GM18867 (cell line): ENCODE measurements around the gene REX1BD.
"Not testable (repeated sequence)": the region's sequence is repeated elsewhere in the genome, so short reads cannot be mapped to it uniquely, and the experiment has no call there.

Experiments
- ATAC-seq: cut with Tn5 transposase; IDR thresholded peaks from one replicate; pipeline ENCODE4 v1.9.1; 2021; ENCODE audit warnings: mild to moderate bottlenecking, moderate library complexity; ENCODE audit not compliant: unreplicated experiment

Gene REX1BD

DNA sequence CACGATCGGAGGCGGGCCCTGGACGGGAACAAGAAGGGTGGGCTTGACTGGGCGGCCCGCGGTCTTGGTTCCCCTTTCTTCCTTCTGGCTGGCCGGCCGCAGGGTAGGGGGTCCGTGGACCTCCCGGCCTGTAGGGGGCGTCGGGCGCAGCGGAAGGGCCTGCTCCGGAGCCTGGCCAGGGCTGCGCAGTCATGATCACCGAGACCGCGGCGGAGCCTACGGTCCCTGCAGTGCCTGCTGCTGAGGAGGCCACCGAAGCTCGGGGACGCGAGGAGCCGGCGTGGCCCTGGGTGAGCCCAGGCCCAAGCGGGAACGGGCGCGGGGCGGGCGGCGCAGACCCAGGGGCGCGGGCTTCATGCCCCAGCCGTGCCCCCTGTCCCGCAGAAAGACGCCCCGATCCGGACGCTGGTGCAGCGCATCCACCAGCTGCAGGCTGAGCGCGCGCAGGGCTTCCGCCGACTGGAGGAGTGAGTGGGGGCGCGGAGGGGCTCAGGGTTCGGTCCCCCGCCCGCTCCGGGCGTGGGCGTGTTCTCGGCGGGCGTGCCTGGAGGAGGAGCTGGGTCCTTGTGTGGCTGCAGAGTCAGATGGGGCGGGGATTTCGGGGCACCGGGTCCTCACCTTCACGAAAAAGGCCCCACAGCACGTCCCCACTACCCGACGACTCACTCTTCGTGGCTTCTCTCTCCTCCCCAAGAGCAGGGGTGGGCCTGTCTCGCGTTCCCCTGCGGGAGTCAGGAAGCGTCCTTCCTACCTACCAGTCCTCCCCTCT lies at the start of gene REX1BD:
REX1BD (plus strand) TSS at position 188 of the 769 bp plus-strand sequence; CDS start at position 192, 4 bp downstream.
- peak; percentile 81 for ATAC-seq

DNA sequence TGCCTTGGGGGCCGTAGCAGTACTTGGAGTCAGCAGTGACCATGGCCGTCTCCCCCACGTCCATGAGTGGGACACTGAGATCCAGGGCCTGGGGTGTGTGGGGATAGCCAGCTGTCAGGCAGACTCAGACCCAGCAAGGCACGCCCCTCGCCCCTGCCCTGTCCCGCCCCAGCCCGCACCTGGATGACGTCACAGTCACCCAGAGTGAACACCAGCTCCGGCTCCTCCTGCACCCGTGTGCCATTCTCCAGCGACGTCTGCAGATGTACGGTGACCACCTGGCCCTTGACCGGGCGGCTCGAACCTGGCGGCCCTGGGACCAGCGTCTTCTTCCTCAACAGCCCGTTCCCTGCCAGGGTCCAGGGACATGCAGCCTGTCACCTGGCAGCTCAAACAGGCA lies 49.2 kb upstream of the REX1BD start:
- ATAC-seq = no peak

DNA sequence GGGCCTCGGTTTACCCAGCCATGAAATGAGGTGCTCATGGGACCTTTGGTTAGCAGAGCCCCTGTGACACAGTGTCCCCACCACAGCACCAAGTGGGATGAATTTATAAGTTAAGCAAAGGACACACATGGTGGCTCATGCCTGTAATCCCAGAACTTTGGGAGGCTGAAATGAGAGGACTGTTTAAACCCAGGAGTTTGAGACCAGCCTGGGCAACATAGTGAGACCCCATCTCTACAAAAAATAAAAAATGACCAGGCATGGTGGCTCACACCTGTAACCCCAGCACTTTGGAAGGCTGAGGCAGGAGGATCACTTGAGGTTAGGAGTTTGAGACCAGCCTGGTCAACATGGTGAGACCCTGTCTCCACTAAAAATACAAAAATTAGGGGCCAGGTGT lies 48.4 kb upstream of the REX1BD start:
- ATAC-seq = not testable (repeated sequence)

DNA sequence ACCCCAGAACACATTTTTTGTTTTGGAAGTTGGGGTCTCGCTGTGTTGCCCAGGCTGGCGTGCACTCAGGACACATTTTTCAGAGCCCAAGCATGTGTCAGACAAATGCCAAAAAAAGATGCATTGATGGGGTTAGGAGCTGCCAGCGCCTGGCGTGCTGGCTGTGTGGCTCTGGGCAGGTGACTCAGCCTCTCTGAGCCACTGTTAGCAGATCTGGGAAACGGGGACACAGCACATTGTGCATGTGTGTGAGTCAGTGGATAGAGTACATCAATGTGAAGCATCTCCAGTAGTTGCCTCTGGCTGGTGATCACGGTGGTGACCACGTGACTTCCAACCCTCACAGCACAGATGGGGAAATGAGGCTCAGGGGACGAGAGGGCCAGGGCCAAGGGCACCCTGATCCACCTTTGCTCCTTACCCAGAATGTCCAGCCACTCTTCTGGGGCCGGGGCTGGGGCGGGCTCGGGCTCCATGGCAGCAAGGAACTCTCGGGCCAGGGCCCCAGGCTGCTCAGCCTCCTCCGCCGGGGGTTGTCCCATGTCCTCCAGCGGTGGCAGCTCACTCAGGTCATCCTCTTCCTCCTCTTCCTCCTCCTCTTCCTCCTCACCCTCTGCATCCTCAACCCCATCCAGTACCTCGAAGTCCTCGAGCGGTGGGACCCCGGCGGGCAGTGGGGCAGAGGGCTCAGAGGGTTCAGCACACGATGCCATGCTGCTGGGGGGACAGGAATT lies 47.2 kb upstream of the REX1BD start:
- ATAC-seq = no peak

DNA sequence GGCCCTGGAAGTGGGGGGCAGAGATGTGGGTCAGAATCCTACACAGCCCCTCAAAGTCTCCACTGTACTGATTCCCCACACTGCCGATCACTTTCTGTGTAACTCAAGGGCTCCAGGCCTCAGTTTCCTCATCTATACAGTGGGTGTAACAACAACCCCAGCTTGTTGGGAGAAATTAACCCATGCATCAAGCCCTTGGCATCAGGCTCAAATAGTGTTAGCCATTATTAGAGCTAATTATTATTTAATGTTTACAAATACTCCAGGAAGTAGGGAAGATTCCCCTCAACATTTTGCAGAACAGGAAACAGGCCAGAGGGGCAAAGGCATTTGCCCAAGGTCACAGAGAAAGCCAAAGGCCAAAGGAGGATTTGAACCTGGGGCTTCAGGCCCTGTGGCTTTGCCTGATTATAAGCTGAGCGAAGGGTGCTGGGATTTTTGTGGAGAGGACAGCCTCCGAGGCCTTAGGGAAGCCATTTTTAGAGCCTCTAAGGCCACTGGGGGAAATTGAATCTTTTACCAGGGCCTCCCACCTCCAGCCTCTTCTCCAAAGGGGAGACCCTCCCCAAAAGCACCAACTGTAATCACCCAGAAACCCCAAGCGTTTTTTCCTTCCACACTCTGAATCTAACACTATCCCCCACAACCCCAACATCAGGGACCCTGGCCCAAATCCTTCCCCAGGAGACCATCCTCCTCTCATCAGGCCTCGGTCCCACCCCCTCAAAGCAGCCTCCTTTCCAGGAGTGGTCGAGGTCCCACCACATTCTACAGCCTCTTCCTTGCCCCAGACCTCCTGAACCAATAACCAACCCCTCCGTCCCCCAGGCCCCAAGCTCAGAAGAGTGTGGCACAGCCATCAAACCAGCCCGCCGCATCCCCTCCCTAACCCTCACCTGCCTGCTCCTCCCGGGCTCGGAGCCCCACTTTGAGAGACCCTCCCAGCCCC lies 46.3 kb upstream of the REX1BD start:
- ATAC-seq = no peak

DNA sequence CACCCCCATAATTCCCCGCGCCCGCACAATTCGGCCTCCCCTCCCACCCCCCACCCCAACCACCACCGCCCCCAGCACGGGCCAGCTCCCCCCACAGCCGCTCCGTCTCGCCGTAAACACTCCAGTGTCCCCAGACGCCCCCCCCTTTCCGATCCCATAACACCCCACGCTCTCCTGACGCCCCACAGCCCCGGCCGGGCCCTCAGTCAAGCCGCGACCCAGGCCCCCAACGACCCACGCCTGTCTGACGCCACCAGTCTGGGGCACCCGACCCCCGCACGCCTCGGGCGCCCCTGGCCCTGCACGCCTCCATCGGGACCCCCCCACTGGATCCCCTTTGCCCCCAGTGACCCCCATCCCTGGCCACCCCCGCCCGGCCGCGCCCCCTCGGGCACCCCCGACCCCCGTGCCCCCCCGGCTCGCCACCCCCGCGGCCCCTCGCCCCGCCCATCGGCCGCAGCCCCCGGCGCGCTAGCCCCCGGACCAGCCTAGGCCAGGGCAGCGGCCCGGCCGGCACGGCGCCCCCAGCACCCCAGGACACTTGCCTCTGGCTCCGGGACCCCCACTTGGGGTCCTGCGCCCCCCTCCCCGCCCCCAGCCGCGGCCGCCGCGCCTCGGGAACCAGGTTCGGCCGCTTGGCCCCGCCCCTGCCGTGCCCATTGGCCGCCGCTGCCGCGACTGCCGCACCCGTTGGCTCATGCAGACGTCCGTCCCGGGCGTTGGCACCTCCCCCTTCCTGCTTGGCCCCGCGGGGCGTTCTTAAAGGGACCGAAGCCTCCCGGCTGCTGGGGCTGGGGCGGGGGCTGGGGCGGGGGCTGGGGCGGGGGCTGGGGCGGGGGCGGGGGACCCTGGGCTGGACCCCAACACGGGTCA lies 45.4 kb upstream of the REX1BD start, which contains the start of gene FKBP8:
FKBP8 (minus strand) TSS at position 633 of the 873 bp plus-strand sequence. CDS start 1,603 bp downstream, outside the sequence.
- peak; percentile 89 for ATAC-seq

DNA sequence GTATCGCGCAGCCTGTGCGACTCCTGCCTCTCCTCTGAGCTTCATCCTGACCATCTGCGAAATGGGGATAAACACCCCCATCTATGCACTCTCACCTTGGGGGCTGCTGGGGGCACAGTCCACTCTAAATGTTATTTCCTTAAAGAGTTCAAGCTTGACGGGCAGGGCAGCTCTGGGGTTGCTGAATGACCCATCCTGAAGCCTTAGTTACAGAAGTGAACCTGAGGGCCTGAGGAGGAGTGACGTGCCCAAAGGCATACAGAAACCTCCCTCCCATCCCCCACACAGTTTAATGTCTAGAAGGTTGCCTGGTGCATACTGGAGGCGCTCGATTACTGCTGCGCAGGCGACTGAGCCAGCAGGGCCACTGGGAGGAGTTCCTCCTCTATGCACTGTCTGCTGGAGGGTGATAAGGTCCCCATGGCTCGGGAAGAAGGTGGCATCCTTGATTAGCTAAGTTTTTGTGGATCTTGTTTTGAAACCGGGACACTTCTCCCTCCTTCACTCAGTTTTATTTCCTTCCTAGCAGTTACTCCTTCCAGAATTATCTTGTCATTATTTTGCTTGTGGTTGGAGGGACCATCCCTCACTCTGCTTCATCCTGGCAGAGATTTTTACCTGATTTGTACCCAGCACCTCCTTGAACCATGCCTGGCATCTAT lies 44.7 kb upstream of the REX1BD start:
- ATAC-seq = peak; percentile 50

DNA sequence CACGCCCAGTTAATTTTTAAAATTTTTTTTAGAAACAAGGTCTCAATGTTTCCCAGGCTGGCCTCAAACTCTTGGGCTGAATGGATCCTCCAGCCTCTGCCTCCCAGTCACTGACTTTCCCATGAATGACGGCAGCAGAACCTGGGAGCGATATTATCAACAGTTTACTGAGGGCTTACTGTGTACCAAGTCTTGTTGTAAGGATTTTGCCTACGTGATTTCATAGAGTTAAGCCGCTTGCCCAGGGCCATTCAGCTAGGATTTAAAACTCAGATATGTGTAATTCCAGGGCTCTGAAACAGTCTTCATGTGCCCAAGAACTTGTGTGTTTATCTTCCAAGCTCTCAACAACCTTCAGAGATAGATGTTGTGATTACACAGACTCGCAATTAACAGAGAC lies 37.0 kb upstream of the REX1BD start:
- ATAC-seq = no peak

DNA sequence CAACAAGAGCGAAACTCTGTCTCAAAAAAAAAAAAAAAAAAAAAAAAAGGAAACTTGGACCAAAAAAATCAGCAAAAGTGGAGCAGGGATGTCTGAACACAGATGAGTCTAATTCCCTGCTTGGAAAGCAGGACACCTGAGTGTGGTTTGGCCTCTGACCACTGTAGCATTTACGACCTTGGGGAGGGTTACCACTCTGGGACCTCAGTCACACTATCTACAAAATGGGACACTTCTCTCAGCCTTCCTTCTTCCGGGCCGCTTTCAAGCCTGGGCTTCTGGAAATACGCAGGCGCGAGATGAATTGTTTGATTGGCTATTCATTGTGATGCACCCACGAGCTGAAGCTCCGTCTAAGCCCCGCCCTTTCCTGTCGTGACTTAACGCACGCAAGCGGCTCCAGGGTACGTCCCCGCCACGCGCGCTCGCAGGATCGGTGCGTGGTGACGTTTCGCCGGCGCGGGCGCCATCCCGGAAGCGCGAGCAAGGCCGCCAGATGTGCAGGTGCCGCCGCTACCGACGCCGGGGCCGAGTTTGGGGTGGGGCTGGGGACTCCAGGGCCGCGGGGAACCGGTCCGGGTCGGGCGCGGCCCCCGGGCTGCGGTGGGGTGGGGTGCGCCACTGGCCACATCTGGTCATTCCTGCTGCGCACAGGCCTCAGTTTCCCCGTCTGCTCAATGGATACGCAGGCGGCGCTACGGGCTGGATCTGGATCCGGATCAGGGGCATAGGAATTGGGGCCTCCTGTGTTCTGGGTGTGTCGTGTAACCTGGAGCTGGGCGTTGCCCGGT lies 31.0 kb upstream of the REX1BD start, which contains the start of gene KXD1:
KXD1 (plus strand) TSS at position 460 of the 791 bp plus-strand sequence. CDS start 4,187 bp downstream, outside the sequence.
- ATAC-seq = peak; percentile 92

DNA sequence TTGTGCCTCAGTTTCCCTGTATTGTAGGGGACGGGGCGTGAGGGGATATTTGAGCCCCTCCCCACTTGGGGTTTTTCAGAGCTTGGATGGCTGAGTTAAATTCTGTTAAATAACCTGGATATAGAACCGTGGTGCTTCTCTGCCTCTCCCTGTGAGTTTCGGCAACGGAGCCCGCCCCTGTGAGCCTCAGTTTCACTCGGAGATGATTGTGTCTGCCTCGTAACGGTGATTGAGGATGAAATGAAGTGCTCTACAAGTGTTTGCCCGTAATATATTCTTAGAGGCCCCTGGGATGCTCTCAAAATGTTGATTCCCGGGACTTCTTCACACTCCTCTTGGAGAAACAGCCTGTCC lies 30.4 kb upstream of the REX1BD start:
- no peak for ATAC-seq

DNA sequence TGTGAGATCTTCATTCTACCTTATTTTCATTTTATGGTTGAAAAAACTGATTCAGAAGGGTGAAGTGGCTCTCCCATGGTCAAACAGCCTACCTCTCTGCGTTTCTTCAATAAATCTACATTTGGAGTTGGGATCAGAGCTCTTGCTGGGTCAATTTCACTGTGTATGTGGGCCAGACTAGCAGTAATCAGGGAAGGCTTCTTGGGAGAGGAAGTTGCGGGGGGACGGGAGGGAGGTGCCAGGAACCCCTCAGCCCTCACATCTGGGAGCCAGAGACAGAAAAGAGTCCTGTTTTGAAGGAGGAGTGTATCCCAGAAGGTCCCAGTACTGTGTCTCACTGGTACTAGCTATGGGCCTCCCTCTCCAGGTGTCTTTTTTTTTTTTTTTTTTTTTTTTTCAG lies 30.0 kb upstream of the REX1BD start:
- no peak for ATAC-seq

DNA sequence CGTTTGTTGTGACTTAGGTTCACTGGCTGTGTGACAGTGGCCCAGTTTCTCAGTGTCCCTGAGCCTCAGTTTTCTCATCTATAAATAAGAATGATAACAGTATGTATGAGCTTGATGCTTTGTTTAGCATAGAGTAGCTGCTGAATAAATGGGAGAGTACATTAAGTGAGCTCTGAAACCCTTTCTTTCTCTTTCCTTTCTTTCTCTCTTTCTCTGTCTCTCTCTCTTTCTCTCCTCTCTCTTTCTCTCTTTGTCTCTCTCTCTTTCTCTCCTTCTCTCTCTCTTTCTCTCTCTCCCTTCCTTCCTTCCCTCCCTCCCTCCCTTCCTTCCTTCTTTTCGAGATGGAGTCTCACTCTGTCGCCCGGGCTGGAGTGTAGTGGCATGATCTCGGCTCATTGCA lies 28.9 kb upstream of the REX1BD start:
- no peak for ATAC-seq

DNA sequence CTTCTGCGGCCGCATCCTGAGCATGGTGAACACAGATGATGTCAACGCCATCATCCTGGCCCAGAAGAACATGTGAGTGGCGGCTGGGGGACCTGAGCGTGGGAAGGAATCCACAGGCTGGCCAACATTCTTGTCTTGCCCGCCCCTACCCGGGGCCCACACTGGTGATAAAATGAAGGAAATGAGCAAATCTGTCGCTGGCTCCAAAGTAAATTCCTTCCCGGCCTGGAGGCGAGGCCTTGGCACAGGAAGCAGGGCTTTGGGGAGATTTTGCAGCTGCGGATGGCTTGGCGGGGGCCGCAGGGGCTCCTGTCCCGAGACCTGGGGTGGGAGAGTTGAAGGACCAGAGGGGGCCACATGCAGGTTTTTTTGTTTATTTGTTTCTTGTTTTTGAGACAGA lies 26.5 kb upstream of the REX1BD start:
- no peak for ATAC-seq

DNA sequence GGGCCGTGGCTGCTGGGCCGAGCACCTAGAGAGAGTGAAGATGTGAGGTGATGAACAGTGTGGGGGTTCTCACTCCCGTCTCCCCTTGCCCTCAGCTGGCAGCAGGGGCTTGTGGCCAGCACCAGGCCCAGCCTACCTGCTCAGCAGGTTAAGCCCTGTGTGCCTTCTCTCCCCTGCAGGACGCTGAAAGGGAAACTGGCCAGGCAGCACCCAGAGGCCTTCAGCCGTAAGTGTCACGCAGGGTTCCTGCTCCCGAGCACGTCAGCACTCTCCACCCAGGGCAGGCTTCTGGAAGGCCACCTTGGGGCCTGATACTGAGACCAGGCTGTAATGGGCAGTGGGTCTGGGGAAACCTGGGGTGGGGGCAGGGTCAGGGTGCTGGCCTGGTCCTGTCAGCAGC lies 21.6 kb upstream of the REX1BD start:
- ATAC-seq = no peak

DNA sequence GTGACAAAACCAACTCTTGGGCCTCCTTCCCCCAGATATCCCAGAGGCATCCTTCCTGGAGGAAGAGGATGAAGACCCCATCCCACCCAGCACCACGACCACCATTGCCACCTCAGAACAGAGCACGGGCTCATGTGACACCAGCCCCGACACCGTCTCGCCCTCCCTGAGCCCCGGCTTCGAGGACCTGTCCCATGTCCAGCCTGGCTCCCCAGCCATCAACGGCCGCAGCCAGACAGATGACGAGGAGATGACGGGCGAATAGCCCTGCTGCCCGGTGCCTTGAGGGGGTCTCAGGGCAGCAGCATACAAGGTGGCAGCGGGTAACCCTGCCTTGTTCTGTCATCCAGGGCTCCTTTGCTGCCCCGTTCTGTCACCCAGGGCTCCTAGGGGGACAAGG lies 20.2 kb upstream of the REX1BD start:
- ATAC-seq = no peak

DNA sequence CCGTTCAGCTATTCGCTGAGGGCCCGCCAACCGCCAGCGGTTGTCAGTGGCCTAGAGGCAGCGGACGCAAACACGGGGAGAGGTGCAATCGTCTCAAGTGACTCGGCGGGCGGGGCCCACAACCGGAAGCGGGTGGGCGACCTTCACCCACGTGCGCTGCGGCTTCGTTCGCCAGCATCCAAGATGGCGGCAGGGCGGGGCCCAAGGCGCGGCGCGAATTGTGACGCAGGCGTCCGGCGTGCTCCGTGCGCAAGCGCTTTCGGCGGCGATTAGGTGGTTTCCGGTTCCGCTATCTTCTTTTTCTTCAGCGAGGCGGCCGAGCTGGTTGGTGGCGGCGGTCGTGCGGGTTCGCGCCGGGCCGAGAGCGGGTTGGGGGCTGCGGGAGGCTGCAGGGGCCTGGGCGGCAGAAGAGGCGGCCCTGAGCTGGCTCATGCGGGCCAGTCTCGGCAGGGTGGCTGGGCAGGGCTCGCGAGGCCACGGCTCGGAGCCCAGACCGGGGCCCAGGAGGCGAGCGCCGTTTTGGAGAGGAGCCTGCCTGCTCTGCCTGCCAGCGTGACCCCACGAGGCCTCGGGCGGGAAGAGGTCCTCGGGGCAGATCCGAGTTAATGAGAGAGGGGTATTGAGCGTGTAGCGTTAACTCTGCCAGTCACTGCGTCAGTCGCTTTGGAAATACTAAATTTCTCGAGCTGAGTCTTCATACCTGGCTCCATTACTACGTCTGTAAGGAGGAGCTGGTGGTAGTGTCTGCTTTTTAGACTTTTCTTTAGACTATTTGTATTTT lies 16.8 kb upstream of the REX1BD start, which contains the start of gene UBA52:
UBA52 (plus strand) TSS at position 294 of the 781 bp plus-strand sequence. CDS start 1,444 bp downstream, outside the sequence.
- ATAC-seq = peak; percentile 89

DNA sequence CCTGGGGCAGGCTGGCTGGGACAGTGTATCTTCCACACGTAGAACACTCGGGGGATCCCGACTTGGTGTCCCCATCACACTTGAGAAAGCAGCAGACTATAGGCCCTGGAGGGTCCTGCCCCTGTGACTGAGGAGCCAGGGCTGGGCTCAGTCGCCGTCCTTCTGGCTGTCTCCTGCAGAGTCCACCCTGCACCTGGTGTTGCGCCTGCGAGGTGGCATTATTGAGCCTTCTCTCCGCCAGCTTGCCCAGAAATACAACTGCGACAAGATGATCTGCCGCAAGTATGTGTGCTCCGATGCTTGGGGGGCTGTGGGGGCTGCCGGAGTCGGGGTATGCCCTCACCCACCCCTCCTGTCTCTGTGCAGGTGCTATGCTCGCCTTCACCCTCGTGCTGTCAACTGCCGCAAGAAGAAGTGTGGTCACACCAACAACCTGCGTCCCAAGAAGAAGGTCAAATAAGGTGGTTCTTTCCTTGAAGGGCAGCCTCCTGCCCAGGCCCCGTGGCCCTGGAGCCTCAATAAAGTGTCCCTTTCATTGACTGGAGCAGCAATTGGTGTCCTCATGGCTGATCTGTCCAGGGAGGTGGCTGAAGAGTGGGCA lies 13.8 kb upstream of the REX1BD start:
- no peak for ATAC-seq
